Epidermal melanocyte (primary cell): ENCODE measurements around the gene DAO.

Experiments
- DNase-seq: peaks from one replicate; pipeline ENCODE4 v3.0.0; 2011; ENCODE audit warnings: low spot score; ENCODE audit not compliant: insufficient read length

Gene DAO

DNA sequence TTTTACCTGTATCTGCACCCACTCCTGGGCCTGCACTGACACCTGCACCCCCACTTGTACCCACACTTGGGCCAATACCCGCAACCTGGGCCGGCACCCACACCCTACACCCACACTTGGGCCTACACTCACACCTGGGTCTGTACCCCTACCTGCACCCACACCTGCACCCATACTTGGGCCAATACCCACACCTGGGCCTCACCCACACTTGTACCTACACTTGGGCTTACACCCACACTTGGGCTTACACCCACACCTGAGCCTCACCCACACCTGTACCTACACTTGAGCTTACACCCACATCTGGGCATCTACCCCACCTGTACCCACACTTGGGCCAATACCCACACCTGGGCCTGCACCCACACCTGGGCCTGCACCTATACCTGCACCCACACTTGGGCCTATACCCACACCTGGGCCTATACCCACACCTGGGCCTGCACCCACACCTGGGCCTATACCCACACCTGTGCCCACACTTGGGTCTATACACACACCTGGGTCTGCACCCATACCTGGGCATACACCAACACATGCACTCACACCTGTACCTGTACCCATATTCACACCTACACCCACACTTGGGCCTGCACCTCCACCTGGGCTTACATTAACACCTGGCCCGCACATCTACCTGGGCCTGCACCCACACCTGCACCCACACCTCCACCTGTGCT lies 39.2 kb downstream of the DAO start:
- DNase-seq: no peak

DNA sequence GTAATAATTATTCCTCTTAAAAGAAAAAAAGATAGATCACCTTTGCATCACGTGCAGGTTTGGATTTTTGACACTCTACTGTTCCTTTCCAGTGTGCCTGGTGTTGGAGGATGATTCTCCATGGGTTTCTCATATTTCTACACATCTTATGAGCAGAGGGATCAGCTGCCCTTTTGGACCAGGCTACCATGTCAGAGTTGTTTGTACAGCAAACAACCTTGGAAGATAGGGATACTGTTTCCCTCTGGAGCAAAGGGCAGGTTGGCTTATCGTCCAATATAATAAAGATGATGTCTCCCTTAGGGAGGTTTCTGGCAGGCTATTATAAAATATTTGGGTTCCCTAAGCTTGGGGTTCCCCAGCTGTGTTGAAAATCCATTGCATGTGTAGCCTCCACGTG lies 42.1 kb downstream of the DAO start:
- DNase-seq: no peak

DNA sequence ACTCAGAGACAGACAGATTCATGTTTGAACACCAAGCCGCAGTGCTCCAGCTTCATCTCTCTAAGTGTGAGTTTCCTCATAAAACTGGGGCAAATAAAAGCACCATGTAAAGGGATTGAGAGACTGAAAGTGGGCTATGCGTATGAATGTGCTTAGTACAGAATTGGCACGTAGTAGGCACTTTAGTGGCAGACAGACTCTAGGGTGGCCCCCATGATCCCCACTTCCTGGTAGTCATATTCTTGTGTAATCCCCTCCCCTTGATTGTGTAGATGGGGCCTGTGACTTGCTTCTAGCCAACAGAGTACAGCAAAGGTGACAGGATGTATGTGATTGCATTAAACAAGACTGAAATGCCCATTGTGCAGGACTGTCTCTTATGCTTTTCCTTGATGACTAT lies 43.0 kb downstream of the DAO start:
- no peak for DNase-seq

DNA sequence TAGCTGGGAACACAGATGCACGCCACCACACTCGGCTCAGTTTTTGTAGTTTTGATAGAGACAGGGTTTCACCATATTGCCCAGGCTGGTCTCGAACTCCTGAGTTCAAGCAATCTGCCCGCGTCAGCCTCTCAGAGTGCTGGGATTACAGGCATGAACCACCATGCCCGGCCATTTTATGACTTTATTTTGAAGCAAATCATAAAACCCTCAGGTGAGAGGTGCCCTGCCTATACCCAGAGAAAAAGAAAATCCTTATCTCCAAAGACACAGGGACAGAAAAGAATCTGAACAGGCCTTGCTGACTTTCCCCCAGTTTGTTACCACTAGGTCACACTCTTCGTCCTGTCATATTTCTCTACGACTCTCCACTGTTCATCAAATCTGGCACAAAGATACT lies 48.8 kb downstream of the DAO start:
- no peak for DNase-seq

DNA sequence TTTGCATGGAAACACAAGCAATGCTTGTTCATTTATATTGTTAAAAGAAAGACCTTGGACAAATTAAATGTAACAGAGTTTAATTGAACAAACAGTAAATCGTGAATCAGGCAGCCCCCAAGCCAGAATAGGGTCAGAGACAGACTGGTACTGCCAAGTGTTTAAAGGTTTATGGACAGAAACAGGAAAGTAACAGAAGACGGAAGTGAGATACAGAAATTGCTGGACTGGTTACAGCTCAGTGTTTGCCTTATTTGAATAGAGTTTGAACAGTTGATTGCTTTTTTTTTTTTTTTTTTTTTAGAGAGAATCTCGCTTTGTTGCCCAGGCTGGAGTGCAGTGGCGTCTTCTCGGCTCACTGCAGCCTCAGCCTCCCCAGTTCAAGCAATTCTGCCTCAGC lies 50.3 kb downstream of the DAO start:
- no peak for DNase-seq

DNA sequence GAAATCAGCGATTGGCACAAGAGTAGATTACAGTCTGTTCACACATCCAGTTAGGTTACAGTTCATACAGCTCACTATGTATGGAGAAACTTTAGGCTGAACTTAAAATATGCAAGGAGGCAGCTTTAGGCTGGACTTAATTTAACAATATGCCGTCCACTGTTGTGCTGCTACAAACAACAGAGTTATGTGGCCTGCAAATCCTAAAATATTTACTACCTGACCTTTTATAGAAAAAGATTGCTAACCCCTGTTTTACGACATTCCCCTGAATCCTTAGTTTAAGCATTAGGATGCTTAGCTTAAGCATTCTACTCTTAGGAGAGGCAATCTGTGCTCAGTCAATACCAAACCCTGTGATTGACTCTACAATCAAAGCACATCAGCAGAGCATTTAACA lies 50.9 kb downstream of the DAO start:
- DNase-seq: no peak

DNA sequence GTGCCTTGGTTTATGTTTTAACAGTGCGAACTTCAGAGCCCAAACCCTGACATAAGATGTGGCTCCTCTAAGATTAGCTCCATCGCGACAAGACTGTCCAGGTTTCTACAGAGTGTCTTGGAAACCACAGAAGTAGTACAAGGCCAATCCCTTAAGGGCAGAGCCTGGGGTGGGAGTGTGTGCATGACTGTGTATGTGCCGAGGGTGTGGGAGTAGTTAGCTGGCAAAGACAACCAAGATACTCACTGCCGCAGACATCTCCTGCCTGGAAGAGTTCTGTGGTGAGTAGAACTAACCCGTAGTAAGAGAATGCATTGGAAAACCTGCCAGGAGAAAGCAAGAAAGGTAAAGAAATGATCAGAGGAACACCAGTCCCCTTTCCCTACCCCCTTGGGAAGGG lies 54.1 kb downstream of the DAO start:
- no peak for DNase-seq

DNA sequence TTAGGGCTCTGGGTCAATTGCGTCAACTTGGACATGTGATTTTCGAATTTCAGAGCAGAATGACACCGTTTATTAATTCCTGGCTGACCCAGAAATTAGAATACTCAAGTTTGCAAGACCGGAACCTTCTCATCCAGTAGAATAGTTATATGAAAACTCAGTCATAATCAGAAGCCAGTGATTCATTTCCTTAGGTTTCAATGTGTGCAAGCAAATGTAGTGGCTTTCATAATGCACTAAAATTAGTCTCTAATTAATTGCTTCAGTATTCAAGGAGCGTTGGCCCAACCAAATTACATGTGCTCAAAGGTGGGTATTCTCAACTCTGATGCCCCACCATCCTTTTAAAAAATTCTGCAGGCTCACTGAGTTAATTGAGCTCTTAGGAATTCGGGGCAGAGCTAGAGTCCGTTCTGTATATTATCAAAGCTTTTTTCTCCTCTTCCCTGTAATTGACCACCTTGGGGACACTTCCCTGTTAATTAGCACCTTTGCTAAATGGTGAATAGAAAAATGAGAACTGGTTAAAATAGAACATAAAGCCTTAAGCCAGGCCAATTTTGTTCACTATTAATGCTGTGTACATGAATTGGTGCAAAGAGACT lies 55.4 kb downstream of the DAO start:
- no peak for DNase-seq

DNA sequence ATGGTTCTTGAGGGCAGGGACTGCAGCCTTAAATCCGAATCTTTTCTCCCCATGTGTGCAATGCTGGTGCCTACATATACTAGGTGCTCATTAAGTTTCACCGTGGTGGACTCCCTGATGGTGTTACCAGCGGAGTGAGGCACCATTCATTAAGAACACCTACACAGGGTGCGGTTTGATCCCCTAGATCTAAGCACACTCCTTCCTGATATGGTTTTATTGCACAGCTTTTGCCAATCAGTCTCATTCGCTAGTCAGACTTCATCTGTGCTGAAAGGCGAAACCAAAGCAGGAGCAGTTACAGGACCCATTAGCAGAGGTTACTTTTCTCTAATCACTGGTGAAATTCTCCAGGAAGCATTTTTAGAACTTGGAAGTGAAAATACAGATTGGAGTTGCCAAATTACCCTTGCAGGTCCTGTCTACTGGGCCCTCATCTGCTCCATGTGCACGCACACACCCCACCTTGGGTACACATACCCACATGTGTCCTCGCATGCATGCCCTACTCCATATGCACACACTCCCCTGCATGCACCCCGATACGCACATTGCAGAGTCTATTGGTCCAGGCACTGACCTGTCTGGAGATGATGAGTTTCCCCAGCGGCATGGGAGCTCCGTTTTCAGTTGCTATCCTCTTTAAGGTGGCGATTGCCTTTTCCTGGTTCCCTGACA lies 58.5 kb downstream of the DAO start:
- DNase-seq: no peak

DNA sequence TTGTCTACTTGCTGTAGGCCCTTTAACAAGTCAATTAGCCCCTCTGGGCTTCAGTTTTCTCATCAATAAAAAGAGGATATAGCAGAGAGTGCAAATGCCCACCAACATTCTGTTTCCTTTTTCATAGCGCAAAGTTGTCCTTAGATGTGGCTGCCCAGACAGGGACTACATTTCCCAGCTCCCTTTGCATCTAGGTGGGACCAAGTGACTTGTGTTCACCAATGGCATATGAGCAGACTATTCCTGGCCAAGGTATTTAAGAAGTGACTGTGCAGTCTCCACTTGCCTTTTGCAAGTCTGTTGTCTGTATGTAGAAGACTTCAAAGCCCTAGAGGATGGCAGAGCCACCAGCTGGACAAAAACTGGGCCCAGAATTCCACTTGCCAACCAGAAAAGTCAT lies 59.7 kb downstream of the DAO start:
- no peak for DNase-seq

DNA sequence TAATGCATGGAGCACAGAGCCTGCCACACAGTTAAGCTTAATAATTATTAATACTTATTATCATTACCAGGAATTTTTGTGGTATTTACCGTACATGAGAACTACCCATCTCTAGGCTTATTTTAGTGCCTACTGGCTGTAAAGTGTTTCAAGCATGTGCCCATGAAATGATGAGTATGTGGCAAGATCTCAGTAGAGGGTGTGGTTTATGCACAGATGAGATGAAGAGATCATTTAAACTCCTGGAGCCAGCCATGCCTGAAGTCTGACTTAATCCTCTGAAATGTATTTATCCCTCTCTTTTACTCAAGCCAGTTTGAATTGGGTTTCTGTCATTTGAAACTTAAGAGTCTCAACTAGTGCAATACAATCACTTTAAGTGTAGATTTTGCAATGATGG lies 60.2 kb downstream of the DAO start:
- no peak for DNase-seq

DNA sequence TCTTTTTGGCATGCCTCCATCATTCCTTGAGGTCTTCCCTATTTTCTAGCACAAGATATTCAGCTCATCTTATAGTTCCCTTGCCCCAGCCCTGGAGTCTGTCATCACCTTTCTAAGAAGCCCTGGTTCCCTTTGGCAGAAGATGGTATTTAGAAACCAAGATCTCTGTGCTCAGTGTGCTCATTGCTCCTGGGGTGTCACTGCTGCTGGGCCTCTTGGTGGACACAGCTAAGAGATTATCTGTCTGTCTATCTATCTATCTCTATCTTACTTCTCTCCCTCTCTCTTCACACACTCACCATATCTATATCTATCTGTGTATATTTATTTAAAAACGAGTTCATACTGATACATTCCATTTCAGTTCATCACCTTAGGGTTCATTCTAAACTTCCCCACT lies 67.2 kb downstream of the DAO start:
- DNase-seq: no peak

DNA sequence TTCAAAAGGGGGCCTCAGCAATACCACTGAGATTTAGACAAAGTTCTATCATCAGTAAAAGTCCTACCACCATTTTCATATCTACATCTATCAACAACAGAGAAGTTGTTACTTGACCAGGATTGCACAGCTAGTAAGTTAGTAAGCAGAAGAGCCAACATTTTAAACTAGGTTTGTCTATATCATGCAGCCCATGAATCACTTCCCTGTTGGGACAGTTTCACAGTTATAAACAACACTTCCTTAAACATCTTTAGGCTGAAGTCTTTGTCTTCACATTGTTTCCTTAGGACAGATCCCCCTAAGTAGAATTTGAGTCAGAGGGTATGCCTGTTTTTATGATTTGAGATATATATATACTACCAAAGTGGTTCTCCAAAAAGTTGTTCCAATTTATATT lies 68.5 kb downstream of the DAO start:
- DNase-seq: no peak

DNA sequence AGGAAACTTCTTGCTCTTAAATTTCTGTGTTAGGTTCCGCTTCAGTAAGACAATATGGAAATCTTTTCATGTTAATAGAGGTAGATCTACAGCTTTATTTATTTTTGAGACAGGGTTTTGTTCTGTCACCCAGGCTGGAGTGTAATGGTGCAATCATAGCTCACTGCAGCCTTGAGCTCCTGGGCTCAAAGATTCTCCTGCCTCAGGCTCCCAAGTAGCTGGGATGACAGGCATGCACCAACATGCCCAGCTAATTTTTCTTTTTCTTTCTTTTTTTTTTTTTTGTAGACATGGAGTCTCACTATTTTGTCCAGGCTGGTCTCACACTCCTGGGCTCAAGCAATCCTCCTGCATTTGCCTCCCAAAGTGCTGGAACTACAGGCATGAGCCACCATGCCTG lies 70.1 kb downstream of the DAO start:
- no peak for DNase-seq
